IMR-90 (cell line): Measurements from ENCODE around the gene PRF1.
A peak's percentile ranks its signal among the peaks of the same experiment; 100 is the strongest.

Source experiments
- CEBPB ChIP-seq: IDR thresholded peaks from 2 replicates; pipeline ENCODE4 v1.6.1; 2012; ENCODE audit warnings: low read depth, low read length, improper control_type of control experiment
- CHD1 ChIP-seq: IDR thresholded peaks from 2 replicates; pipeline ENCODE4 v1.6.1; 2012; ENCODE audit warnings: low read depth, low read length, improper control_type of control experiment
- MAZ ChIP-seq: IDR thresholded peaks from 2 replicates; pipeline ENCODE4 v1.6.1; 2012; ENCODE audit warnings: low read depth, mild to moderate bottlenecking, low read length, improper control_type of control experiment, moderate library complexity, borderline replicate concordance
- MXI1 ChIP-seq: IDR thresholded peaks from 2 replicates; pipeline ENCODE4 v1.6.1; 2012; ENCODE audit warnings: low read depth, mild to moderate bottlenecking, low read length, moderate library complexity, borderline replicate concordance
- POLR2A ChIP-seq: IDR thresholded peaks from 2 replicates; pipeline ENCODE4 v1.6.1; 2012; ENCODE audit warnings: mild to moderate bottlenecking, low read depth, low read length
- RAD21 ChIP-seq: IDR thresholded peaks from 2 replicates; pipeline ENCODE4 v1.6.1; 2012; ENCODE audit warnings: low read length, improper control_type of control experiment
- RCOR1 ChIP-seq: IDR thresholded peaks from 2 replicates; pipeline ENCODE4 v1.6.1; 2012; ENCODE audit warnings: mild to moderate bottlenecking, low read length, improper control_type of control experiment; ENCODE audit not compliant: insufficient replicate concordance
- TF ChIP-seq, protein P1 (sequence below): conservative IDR thresholded peaks from 2 replicates; pipeline ENCODE4 v1.5.1; 2012; ENCODE audit warnings: mild to moderate bottlenecking, low read depth, low read length, improper control_type of control experiment
- TF ChIP-seq, protein P2 (sequence below): fragments of 150-350 bp; IDR thresholded peaks from 2 replicates; pipeline ENCODE4 v1.6.1; 2016; ENCODE audit warnings: low read depth, mild to moderate bottlenecking, low read length, moderate library complexity, borderline replicate concordance

DNA sequence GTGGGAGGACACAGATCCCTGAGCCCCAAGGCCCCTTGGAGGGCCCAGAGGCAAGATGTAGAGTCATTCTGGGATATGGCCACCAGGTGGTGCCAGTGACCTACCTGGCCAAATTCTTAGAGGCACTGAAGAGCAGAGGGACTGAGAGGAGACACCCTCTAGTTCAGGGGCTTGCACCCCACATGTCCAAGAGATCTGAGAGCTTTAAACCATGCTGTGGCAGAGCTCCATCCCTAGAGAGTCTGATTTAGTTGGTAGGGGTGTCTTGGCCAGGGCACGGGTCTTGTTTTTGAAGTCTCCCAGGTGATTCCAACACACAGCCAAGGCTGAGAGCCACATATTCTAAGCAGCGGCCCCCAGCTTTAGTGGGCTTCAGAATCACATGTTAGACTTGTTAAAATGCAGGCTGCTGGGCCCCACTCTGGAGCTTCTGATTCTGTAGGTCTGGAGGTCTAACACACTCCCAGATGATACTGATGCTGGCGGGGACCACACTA is 52.5 kb downstream of the PRF1 start:
- TF ChIP-seq POLR2A (no peak), RCOR1 (no peak), CHD1 (no peak), MAZ (no peak), RAD21 (peak; percentile 92), MXI1 (no peak), CEBPB (no peak)
- TF ChIP-seq, protein P1, sequence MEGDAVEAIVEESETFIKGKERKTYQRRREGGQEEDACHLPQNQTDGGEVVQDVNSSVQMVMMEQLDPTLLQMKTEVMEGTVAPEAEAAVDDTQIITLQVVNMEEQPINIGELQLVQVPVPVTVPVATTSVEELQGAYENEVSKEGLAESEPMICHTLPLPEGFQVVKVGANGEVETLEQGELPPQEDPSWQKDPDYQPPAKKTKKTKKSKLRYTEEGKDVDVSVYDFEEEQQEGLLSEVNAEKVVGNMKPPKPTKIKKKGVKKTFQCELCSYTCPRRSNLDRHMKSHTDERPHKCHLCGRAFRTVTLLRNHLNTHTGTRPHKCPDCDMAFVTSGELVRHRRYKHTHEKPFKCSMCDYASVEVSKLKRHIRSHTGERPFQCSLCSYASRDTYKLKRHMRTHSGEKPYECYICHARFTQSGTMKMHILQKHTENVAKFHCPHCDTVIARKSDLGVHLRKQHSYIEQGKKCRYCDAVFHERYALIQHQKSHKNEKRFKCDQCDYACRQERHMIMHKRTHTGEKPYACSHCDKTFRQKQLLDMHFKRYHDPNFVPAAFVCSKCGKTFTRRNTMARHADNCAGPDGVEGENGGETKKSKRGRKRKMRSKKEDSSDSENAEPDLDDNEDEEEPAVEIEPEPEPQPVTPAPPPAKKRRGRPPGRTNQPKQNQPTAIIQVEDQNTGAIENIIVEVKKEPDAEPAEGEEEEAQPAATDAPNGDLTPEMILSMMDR: peak; percentile 80
- TF ChIP-seq, protein P2, sequence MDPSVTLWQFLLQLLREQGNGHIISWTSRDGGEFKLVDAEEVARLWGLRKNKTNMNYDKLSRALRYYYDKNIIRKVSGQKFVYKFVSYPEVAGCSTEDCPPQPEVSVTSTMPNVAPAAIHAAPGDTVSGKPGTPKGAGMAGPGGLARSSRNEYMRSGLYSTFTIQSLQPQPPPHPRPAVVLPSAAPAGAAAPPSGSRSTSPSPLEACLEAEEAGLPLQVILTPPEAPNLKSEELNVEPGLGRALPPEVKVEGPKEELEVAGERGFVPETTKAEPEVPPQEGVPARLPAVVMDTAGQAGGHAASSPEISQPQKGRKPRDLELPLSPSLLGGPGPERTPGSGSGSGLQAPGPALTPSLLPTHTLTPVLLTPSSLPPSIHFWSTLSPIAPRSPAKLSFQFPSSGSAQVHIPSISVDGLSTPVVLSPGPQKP: no peak
